HFF-Myc (cell line): ENCODE measurements around the gene ZSWIM3.
A peak's percentile ranks its signal among the peaks of the same experiment; 100 is the strongest.
"Not testable (repeated sequence)": the region's sequence is repeated elsewhere in the genome, so short reads cannot be mapped to it uniquely, and the experiment has no call there.

Experiments
- DNase-seq: peaks from one replicate; pipeline ENCODE4 v3.0.0-alpha.2; 2011; ENCODE audit warnings: low read depth; ENCODE audit errors: extremely low read depth
- H3K4me3 ChIP-seq: replicated peaks from 2 replicates; pipeline ENCODE4 v1.5.1; 2011; ENCODE audit warnings: low read depth, mild to moderate bottlenecking, control low read depth, low read length
- TF ChIP-seq, protein P1 (sequence below): IDR thresholded peaks from 2 replicates; pipeline ENCODE4 v1.5.1; 2012; ENCODE audit warnings: mild to moderate bottlenecking, low read depth, low read length, control low read depth; ENCODE audit errors: missing control alignments

The ZSWIM3 gene

DNA sequence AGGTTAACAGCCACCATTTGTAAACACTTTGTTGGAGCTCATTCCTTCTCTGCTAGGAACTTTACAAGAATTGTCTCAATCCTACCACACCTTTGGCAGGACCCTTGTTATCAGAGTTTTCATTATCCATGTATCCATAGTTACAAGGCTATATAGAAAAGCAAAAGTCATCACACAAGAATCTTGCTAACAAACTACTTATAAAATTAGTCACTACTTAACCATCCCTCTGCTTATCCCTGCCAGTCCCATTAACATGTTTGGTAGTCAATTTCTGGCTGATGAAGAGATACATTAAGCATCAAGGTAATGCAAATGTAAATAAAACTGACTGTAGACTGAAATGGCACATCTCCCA is 10.4 kb downstream of the ZSWIM3 start:
- no peak overlapping the region for H3K4me3 ChIP-seq
- TF ChIP-seq, protein P1, sequence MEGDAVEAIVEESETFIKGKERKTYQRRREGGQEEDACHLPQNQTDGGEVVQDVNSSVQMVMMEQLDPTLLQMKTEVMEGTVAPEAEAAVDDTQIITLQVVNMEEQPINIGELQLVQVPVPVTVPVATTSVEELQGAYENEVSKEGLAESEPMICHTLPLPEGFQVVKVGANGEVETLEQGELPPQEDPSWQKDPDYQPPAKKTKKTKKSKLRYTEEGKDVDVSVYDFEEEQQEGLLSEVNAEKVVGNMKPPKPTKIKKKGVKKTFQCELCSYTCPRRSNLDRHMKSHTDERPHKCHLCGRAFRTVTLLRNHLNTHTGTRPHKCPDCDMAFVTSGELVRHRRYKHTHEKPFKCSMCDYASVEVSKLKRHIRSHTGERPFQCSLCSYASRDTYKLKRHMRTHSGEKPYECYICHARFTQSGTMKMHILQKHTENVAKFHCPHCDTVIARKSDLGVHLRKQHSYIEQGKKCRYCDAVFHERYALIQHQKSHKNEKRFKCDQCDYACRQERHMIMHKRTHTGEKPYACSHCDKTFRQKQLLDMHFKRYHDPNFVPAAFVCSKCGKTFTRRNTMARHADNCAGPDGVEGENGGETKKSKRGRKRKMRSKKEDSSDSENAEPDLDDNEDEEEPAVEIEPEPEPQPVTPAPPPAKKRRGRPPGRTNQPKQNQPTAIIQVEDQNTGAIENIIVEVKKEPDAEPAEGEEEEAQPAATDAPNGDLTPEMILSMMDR, result no peak
- DNase-seq, result no peak

DNA sequence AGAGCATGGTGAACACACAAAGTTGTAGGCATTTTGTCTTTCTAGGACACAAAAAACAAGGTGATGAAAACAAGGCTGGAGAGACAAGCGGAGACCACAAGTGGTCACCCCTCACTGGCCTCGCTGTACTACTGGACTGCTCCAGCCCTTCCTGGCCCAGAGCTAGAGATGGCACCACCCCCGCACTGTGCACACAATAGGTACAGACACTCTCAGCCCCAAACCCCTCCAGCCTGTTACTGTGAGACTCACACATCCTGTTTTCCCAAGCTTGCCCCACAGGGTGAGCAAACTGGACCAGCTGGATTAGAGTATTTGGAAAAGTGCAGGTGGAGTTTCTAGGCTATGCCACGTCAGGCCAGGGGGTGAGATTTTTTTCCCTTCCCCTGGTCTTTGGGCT is 15.2 kb downstream of the ZSWIM3 start:
- TF ChIP-seq, protein P1, result no peak
- no peak for DNase-seq
- no peak overlapping the region for H3K4me3 ChIP-seq

DNA sequence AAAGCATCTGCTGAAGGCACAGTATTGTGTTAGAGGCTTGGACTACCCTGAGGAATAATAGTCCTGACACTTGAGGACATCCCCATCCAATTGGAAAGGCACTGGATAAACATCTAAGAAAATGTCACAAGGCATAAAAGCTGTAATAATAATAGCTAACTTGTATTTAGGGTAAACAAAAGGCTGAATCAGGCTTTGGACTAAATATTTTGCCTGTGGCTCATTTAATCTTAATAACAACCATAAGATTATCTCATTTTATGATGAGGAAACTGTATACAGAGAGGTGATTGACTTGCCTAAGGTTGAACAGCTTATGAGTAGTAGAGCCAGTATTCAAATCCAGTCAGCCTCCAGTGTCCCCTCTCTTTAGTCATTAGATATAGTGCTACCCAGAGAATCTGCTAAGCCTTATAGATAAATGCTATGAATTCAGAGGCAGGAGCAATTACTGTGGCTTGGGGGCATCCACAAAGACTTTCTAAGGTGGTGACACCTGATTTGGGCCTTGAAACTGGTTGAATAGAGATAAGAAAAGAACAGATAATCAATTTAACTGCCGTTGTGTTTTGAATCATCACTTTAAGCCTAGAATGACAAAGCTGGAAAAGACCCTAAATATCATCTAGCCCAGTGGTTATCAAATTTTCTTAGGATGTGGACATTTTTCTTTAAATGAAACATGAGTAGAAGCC is 16.1 kb downstream of the ZSWIM3 start:
- TF ChIP-seq, protein P1, result no peak
- no peak overlapping the region for H3K4me3 ChIP-seq
- DNase-seq, result no peak

DNA sequence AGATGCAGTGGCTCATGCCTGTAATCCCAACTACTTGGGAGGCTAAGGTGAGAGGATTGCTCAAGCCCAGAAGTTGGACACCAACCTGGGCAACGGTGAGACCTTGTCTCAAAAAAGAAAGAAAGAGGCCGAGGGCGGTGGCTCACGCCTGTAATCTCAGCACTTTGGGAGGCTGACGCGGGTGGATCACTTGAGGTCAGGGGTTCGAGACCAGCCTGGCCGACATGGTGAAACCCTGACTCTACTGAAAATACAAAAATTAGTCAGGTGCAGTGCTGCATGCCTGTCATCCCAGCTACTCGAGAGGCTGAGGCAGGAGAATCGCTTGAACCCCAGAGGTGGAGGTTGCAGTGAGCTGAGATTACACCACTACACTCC is 16.7 kb downstream of the ZSWIM3 start:
- DNase-seq, H3K4me3 ChIP-seq: not testable (repeated sequence)

DNA sequence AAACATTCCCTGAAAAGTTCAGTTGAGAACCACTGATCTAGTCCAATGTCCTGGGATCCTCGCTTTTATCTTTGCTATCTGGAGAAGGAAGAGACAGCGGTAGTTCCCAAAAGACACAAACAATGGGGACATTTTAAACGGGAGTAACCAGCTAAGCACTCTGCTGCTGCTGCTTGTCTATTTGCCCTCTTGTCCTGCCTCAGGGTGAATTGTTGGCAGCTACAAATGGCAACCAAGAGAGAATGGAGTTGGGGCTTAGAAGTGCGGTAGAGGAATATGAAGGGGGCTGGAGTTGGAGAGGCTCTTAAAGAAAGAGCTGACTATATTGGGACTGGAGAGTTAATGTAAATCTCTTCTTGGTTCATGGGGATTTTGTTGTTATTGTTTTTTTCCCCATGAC is 17.2 kb downstream of the ZSWIM3 start:
- DNase-seq, result no peak
- TF ChIP-seq, protein P1, result no peak
- no peak overlapping the region for H3K4me3 ChIP-seq

DNA sequence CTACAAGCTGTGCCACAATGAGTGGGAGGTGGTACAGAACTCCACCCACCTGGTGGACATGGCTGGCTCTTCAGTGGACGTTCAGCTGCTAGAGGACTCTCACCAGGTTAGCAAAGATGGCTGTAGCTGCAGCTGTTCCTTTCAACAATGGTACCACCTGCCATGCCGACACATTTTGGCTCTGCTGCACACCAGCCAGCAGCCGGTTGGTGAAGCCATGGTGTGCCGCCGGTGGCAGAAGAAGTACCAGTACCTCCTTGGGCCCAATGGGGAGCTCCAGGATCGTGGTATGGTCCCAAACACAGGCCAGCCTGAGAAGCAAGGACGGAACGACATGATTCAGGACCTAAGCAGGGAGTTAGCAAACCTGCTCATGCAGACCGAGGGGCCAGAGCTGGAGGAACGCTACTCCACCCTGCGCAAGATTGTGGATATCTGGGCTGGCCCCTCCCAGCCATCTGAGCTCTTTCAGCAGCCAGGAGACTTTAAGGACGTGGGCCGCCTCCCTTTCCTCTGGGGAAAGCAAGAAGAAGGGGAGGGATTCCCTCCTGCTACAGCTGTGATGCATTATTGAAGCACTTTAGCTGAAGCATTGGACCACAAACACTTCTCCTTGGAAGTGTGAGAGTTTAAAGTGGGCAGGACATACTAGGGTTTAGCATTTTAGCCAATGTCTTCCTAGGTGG is 20.8 kb downstream of the ZSWIM3 start:
- TF ChIP-seq, protein P1, result no peak
- DNase-seq, result peak; percentile 40
- H3K4me3 ChIP-seq, result no peak overlapping the region

DNA sequence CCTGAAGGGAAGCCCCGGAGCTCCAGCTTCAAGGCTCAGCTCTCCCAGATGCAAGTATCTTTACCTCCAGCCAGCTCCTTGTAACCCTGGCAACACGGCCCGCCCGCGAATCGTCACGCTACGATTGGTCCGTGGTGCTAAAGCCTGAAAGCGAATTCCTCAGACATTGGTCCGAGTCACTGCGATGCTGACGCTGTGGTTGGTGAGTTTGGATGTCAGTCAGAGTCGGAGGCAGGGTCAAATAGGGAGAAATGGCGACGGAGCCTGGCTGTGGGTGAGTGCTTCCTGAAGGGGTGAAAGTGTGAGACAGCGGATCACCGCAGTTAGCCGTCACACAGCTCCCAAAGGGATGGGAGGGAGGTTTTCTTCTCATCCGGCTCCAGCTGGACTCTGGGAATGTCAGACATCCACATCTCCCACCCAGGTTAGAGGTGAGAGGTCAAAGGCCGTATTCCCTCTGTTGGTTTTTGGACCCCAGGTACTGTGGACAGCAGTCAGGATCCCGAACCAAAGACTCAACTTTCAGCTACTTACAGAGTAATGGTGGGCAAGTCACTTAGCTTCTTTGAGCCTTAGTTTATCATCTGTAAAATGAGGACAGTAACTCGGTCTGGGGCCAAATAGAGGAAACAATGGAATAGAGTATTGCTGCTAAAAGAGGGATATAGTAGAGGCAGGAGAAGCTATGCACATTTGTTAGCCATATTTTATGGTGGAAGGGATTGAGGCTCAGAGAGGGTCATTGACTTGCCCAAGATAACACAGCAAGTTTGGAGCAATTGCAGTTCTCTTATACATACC is 23.8 kb downstream of the ZSWIM3 start, which contains the start of gene ZSWIM1:
ZSWIM1 (plus strand) TSS at position 240 of the 801 bp plus-strand sequence. CDS start 1,366 bp downstream, outside the sequence.
- DNase-seq, result peak; percentile 99
- H3K4me3 ChIP-seq, result peak within 1 kb of the TSS; percentile 98
- TF ChIP-seq, protein P1, result no peak
